HG02885 (cell line): ENCODE measurements around the gene KCNQ2.
"Not testable (repeated sequence)": the region's sequence is repeated elsewhere in the genome, so short reads cannot be mapped to it uniquely, and the experiment has no call there.

ENCODE experiments used
- ATAC-seq: cut with Tn5 transposase; IDR thresholded peaks from one replicate; pipeline ENCODE4 v1.9.1; 2021; ENCODE audit warnings: mild to moderate bottlenecking; ENCODE audit not compliant: unreplicated experiment, poor library complexity

KCNQ2 gene

GRCh38 chr20:63397155-63397843 lies 75.2 kb downstream of the KCNQ2 start:
- ATAC-seq = no peak

- ATAC-seq = no peak
Measured at GRCh38 chr20:63396300-63396699, 76.2 kb downstream of the KCNQ2 start.

- ATAC-seq = no peak
Measured at GRCh38 chr20:63395723-63396122, 76.7 kb downstream of the KCNQ2 start.

GRCh38 chr20:63394920-63395455 lies 77.5 kb downstream of the KCNQ2 start:
- ATAC-seq = no peak

- no peak for ATAC-seq
Measured at GRCh38 chr20:63394069-63394919, 78.2 kb downstream of the KCNQ2 start.

GRCh38 chr20:63393566-63393965 lies 78.9 kb downstream of the KCNQ2 start:
- no peak for ATAC-seq

- no peak for ATAC-seq
Measured at GRCh38 chr20:63392465-63393365, 79.7 kb downstream of the KCNQ2 start.

GRCh38 chr20:63387917-63388316 lies 84.5 kb downstream of the KCNQ2 start:
- no peak for ATAC-seq

GRCh38 chr20:63387393-63387792 lies 85.1 kb downstream of the KCNQ2 start:
- ATAC-seq = no peak

- ATAC-seq = no peak
Measured at GRCh38 chr20:63386491-63386890, 86.0 kb downstream of the KCNQ2 start.

GRCh38 chr20:63385819-63386218 lies 86.6 kb downstream of the KCNQ2 start:
- no peak for ATAC-seq

GRCh38 chr20:63384336-63384735 lies 88.1 kb downstream of the KCNQ2 start:
- no peak for ATAC-seq

GRCh38 chr20:63383556-63383955 lies 88.9 kb downstream of the KCNQ2 start:
- no peak for ATAC-seq

GRCh38 chr20:63382551-63383300 lies 89.7 kb downstream of the KCNQ2 start:
- no peak for ATAC-seq

- no peak for ATAC-seq
Measured at GRCh38 chr20:63381781-63382431, 90.5 kb downstream of the KCNQ2 start.

- ATAC-seq = no peak
Measured at GRCh38 chr20:63380346-63380870, 92.0 kb downstream of the KCNQ2 start.

- not testable (repeated sequence) for ATAC-seq
Measured at GRCh38 chr20:63379872-63380271, 92.6 kb downstream of the KCNQ2 start.

GRCh38 chr20:63379296-63379695 lies 93.2 kb downstream of the KCNQ2 start:
- no peak for ATAC-seq

GRCh38 chr20:63378626-63379025 lies 93.8 kb downstream of the KCNQ2 start:
- no peak for ATAC-seq
